Testis (tissue), 2 donors: ENCODE results near the gene RAB33B.

Experiments
- POLR2A ChIP-seq: fragments of 450-650 bp; IDR thresholded peaks from one replicate; pipeline ENCODE4 v1.6.1; 2017; ENCODE audit warnings: antibody characterized with exemption, mild to moderate bottlenecking, moderate library complexity
- TF ChIP-seq, protein P1 (sequence below), 3 experiments: fragments of 450-650 bp in 2 of 3; fragments of 200-600 bp in 1 of 3; sonication (generic) in 1 of 3; IDR thresholded peaks; one replicate each; pipeline ENCODE4 v1.5.1; 2016 to 2019; ENCODE audit warnings: antibody characterized with exemption in 3 of 3, mild to moderate bottlenecking in 2 of 3, moderate library complexity in 1 of 3

DNA sequence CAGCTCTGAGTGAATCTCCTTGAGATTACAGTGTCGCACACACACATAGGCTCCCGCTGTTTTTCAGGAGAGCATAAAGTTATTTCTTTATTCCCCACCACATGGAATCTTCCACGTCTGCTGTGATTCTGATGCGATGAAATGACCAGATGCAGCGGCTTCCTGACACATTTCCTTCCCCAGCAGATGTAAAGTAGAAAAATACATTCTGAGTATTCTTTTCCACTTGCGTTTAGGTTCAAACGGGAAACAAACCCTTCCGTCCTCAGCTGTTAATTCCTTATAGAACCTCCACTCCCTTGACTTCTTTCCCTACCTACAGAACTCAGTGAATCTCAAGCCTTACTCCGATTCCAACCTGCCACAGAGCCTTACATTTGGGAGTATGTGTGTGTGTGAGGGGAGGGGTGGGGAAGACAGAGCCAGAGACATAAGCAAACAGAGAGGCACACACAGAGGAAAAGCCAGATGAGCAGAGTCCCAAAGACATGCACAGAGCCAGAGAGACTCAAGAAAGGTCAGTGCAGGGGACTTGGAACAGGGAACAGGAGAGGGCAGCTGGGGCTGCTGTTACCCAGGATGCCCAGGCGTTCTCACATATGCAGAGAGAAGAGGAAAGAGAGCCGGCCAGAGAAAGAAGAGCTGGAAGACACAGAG is 54.8 kb downstream of the RAB33B start:
- TF ChIP-seq, protein P1, sequence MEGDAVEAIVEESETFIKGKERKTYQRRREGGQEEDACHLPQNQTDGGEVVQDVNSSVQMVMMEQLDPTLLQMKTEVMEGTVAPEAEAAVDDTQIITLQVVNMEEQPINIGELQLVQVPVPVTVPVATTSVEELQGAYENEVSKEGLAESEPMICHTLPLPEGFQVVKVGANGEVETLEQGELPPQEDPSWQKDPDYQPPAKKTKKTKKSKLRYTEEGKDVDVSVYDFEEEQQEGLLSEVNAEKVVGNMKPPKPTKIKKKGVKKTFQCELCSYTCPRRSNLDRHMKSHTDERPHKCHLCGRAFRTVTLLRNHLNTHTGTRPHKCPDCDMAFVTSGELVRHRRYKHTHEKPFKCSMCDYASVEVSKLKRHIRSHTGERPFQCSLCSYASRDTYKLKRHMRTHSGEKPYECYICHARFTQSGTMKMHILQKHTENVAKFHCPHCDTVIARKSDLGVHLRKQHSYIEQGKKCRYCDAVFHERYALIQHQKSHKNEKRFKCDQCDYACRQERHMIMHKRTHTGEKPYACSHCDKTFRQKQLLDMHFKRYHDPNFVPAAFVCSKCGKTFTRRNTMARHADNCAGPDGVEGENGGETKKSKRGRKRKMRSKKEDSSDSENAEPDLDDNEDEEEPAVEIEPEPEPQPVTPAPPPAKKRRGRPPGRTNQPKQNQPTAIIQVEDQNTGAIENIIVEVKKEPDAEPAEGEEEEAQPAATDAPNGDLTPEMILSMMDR (IDR thresholded peaks at IDR 0.05), result no peak
- TF ChIP-seq POLR2A, result no peak
